Testis (tissue), 5 donors: ENCODE measurements around the gene SKIC2. TPM values are rescaled to one million over a fixed set of nuclear protein-coding genes. Genes with fewer than 3 reads are reported as not detected.
"Not testable (repeated sequence)": the region's sequence is repeated elsewhere in the genome, so short reads cannot be mapped to it uniquely, and the experiment has no call there.

Experiments
- DNase-seq: peaks from one replicate; pipeline ENCODE4 v3.0.0-alpha.2; 2019
- H3K27ac ChIP-seq, 2 donors: fragments of 200-600 bp; sonication (generic); one replicate each; pipeline ENCODE4 v1.5.1; 2019
- H3K27me3 ChIP-seq: fragments of 200-600 bp; sonication (generic); one replicate; pipeline ENCODE4 v1.5.1; 2019
- H3K36me3 ChIP-seq: fragments of 200-600 bp; sonication (generic); one replicate; pipeline ENCODE4 v1.5.1; 2017; ENCODE audit warnings: low read depth; ENCODE audit errors: missing control alignments
- H3K4me1 ChIP-seq: fragments of 200-600 bp; sonication (generic); one replicate; pipeline ENCODE4 v1.5.1; 2019
- H3K4me3 ChIP-seq, 2 donors: fragments of 200-600 bp; sonication (generic); one replicate each; pipeline ENCODE4 v1.5.1; 2017 to 2019
- H3K9me3 ChIP-seq: fragments of 200-600 bp; sonication (generic); one replicate; pipeline ENCODE4 v1.5.1; 2017
- CTCF ChIP-seq, 3 experiments: fragments of 450-650 bp in 2 of 3; fragments of 200-600 bp in 1 of 3; sonication (generic) in 1 of 3; IDR thresholded peaks; one replicate each; pipeline ENCODE4 v1.5.1; 2016 to 2019; ENCODE audit warnings: antibody characterized with exemption in 3 of 3, mild to moderate bottlenecking in 2 of 3, moderate library complexity in 1 of 3
- POLR2A ChIP-seq: fragments of 450-650 bp; IDR thresholded peaks from one replicate; pipeline ENCODE4 v1.6.1; 2017; ENCODE audit warnings: antibody characterized with exemption, mild to moderate bottlenecking, moderate library complexity
- WGBS, 2 donors: methylation state at CpG; one replicate each; pipeline ENCODE4 v1.1.5; 2018; 5-methylcytosine and 5-hydroxymethylcytosine counted together
- intact Hi-C: fragments of 100-400 bp; cut with DNase I; formaldehyde crosslinking; loops from one replicate; pipeline ENCODE4 v1.15.1; 2023; ENCODE audit warnings: low total_unique reads
- long read RNA-seq, 2 donors: transcript quantifications; one replicate each; lab custom pipeline, GENCODE V29; 2026
- polyA plus RNA-seq: library from polyadenylated mRNA; stranded (reverse); fragments of 350-450 nt; fragmentation: Illumina TruSeq; extraction: RNeasy Lipid Tissue Mini Kit (QIAGEN cat#74804); gene quantifications from one replicate; pipeline ENCODE4 v1.2.3, GENCODE V29; 2014; ENCODE audit warnings: low read depth, low replicate concordance; ENCODE audit not compliant: insufficient read depth
- total RNA-seq, 2 donors: library from RNA; depleted of rRNA; stranded (reverse); fragments of >200 nt; gene quantifications; one replicate each; pipeline ENCODE4 v1.2.3, GENCODE V29; 2016

Gene SKIC2
- total RNA-seq (10 to 100 TPM; 59.2 to 73.0 TPM), polyA plus RNA-seq (39.6 TPM)
- long read RNA-seq, donor 1, partial matches to known transcripts, result 6 of 6 reads
- long read RNA-seq, donor 1, other reads (novel, unspliced or antisense), result 0 of 6 reads
- long read RNA-seq, donor 2, partial matches to known transcripts, result 0 of 1 reads
- long read RNA-seq, donor 2, other reads (novel, unspliced or antisense), result 0 of 1 reads

GRCh38 chr6:31958741-31959739 is at the start of gene SKIC2, which contains the start of gene NELFE:
Gene SKIC2, plus strand, starts transcription at chr6:31959175. Its CDS starts 18 bp downstream, at chr6:31959193.
Gene NELFE, minus strand, starts transcription at chr6:31958971. Its CDS starts 525 bp downstream, at chr6:31958446.
- peak; percentile 98 for DNase-seq
- TF ChIP-seq CTCF (IDR thresholded peaks at IDR 0.05), result peak in 1 of 3 experiments; percentile 6
- TF ChIP-seq POLR2A, result peak; percentile 26
- Histone ChIP-seq H3K9me3 (no peaks in the 10 kb centered on the region), H3K36me3 (no peaks in the 10 kb centered on the region), H3K27ac (peak within 1 kb of the TSS; percentile 67 to 84), H3K4me3 (peak within 1 kb of the TSS; percentile 66 to 90), H3K4me1 (peaks cover 12% of the 10 kb centered on the region), H3K27me3 (no peaks in the 10 kb centered on the region)
- 0 to 1% methylated on average over 56 of the region's 59 CpGs for WGBS, 2 donors
- intact Hi-C loops, result loop anchor here (10.0 kb wide), 1 partner anchor 166 kb away; the partner anchor contains the start of gene ATF6B

GRCh38 chr6:31909298-31909697 is 49.7 kb upstream of the SKIC2 start:
- H3K27ac ChIP-seq, H3K4me3 ChIP-seq, intact Hi-C loops, H3K36me3 ChIP-seq, H3K27me3 ChIP-seq, H3K4me1 ChIP-seq, DNase-seq, H3K9me3 ChIP-seq: not testable (repeated sequence)
- WGBS, 2 donors, result 89 to 90% methylated on average over 7 of the region's 7 CpGs

- DNase-seq, result no peak
- no peaks in the 10 kb centered on the region for H3K9me3 ChIP-seq
- no peaks in the 10 kb centered on the region for H3K4me1 ChIP-seq
- H3K27ac ChIP-seq, result no peak overlapping the region
- 81 to 85% methylated on average over 11 of the region's 11 CpGs for WGBS, 2 donors
- intact Hi-C loops, result no loop called here
- H3K4me3 ChIP-seq, result no peak overlapping the region
- TF ChIP-seq CTCF (IDR thresholded peaks at IDR 0.05) (no peak), POLR2A (no peak)
- H3K36me3 ChIP-seq, result no peaks in the 10 kb centered on the region
- H3K27me3 ChIP-seq, result no peaks in the 10 kb centered on the region
These were observed 47.0 kb upstream of the SKIC2 start for GRCh38 chr6:31911826-31912585.

- Histone ChIP-seq H3K27ac (no peak overlapping the region), H3K4me3 (no peak overlapping the region), H3K4me1 (peaks cover 2% of the 10 kb centered on the region), H3K36me3 (no peaks in the 10 kb centered on the region), H3K9me3 (no peaks in the 10 kb centered on the region), H3K27me3 (no peaks in the 10 kb centered on the region)
- TF ChIP-seq POLR2A (no peak), CTCF (IDR thresholded peaks at IDR 0.05) (no peak)
- DNase-seq, result no peak
- intact Hi-C loops, result no loop called here
These were observed 43.6 kb upstream of the SKIC2 start for GRCh38 chr6:31915351-31915750.
